ENCODE measurements around the gene TSHZ2.

Gene TSHZ2

DNA sequence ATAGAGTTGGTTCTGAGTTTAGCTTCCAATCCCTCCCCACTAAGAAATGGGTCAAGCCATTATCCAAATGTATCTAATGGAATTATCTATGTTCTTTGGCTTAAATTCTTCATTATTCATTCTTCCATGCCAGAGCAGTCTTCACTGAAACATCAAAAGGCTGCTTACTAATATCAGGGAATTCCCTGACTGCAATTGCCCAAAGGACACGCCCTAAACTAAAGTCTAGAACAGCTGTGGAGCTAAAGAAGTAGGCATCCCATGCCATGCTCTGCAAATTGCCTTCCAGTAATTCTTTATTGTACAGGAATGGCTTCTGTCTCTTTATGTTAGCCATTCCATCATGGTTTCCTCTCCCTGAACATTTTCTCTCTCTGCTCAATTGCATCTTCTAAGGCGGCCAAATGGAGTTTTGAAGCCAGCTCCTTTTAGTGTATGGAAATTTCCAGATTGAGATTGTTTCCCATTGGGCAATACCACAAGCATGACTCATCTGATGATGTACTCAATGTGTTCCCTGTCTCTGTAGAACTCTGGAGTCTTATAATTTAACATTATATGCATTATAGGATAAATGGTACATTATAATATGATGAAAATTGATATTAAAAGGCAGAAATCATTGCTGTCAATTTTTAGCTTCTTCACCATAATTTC lies 28.8 kb upstream of the TSHZ2 start:
- Histone ChIP-seq H3K27me3 (no peaks in the 10 kb centered on the region), H3K36me3 (no peaks in the 10 kb centered on the region), H3K9me3 (no peaks in the 10 kb centered on the region), H3K4me3 (ENCODE audit: low read depth, low read length) (no peak overlapping the region), H3K4me1 (no peaks in the 10 kb centered on the region; the same call in 1 of the 2 replicates)
- TF ChIP-seq CTCF (IDR thresholded peaks at IDR 0.05; ENCODE audit: low read depth, low read length): no peak
- no peak for DNase-seq

GRCh38 chr20:52945268-52945667 lies 26.9 kb upstream of the TSHZ2 start:
- Histone ChIP-seq H3K9me3 (no peaks in the 10 kb centered on the region), H3K4me3 (ENCODE audit: low read depth, low read length) (no peak overlapping the region)
- no peak for TF ChIP-seq CTCF (IDR thresholded peaks at IDR 0.05; ENCODE audit: low read depth, low read length)

DNA sequence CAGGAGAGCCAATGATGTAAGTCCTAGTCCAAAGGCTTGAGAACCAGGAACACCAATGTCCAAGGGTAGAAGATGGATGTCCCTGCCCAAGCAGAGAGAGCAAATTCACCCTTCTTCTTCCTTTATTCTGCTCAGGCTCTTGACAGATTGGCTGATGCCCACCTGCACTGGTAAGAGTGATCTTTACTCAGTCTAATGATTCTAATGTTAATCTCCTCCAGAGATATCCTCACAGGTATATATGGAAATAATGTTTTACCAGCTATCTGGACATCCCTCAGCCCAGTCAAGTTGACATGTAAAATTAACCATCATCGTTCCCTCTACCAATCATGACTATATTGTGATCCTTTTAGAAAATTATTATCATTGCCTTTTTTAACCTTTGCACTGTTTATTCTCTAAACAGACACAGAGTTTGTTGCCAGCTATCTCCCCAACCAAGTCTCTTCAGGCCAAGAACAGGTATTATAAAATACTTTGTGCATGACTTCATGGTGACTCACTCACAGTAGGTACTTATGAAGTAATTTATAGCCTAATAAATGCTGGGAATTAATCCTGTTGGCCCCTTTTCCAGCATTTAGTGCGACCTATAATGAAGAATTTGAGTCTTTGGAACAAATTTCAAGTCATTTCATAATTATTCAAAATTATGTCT lies 26.2 kb upstream of the TSHZ2 start:
- Histone ChIP-seq H3K4me1 (no peaks in the 10 kb centered on the region), H3K36me3 (no peaks in the 10 kb centered on the region)
- TF ChIP-seq CTCF (IDR thresholded peaks at IDR 0.05; ENCODE audit: low read depth, low read length): no peak

More at GRCh38 chr20:52945268-52945667, 26.9 kb upstream of the TSHZ2 start:
- DNase-seq: no peak
- no peaks in the 10 kb centered on the region for H3K36me3 ChIP-seq
- H3K4me1 ChIP-seq: no peaks in the 10 kb centered on the region
- no peaks in the 10 kb centered on the region for H3K27me3 ChIP-seq

GRCh38 chr20:52948491-52948890 lies 23.7 kb upstream of the TSHZ2 start:
- H3K4me3 ChIP-seq (ENCODE audit: low read depth, low read length): no peak overlapping the region
- H3K9me3 ChIP-seq: no peaks in the 10 kb centered on the region
- H3K27me3 ChIP-seq: no peaks in the 10 kb centered on the region
- no peaks in the 10 kb centered on the region for H3K4me1 ChIP-seq
- H3K36me3 ChIP-seq: no peaks in the 10 kb centered on the region
- no peak for DNase-seq
- TF ChIP-seq CTCF (IDR thresholded peaks at IDR 0.05; ENCODE audit: low read depth, low read length): no peak

More for the DNA sequence above, 26.2 kb upstream of the TSHZ2 start:
- no peak overlapping the region for H3K4me3 ChIP-seq (ENCODE audit: low read depth, low read length)
- H3K27me3 ChIP-seq: no peaks in the 10 kb centered on the region
- no peak for DNase-seq
- H3K9me3 ChIP-seq: no peaks in the 10 kb centered on the region

GRCh38 chr20:52953020-52953419 lies 19.1 kb upstream of the TSHZ2 start:
- no peak for TF ChIP-seq CTCF (IDR thresholded peaks at IDR 0.05; ENCODE audit: low read depth, low read length)
- no peak for DNase-seq
- H3K4me1 ChIP-seq: peaks cover 4% of the 10 kb centered on the region
- H3K27me3 ChIP-seq: no peaks in the 10 kb centered on the region
- H3K4me3 ChIP-seq (ENCODE audit: low read depth, low read length): no peak overlapping the region
- no peaks in the 10 kb centered on the region for H3K9me3 ChIP-seq
- no peaks in the 10 kb centered on the region for H3K36me3 ChIP-seq

DNA sequence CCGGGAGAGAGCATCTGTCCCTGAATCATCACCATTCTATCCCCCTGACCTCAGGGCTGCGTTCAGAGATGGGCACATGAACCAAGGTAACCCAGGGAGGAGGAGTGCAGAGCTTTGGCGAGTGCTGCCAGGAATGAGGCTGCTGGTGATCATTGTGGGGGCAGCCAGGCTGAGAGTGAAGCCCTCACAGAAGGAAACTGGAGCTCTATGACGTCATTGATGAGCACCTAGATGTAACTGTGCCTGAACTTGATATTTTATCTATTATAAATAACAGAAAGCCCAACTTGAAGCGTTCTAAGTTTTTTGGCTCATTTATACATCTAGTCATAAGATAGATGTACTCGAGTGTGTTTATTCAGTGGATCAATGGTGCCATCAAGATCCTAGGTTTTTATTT lies 17.3 kb upstream of the TSHZ2 start:
- TF ChIP-seq CTCF (IDR thresholded peaks at IDR 0.05; ENCODE audit: low read depth, low read length): no peak
- DNase-seq: no peak

More for the DNA sequence above, 17.3 kb upstream of the TSHZ2 start:
- no peaks in the 10 kb centered on the region for H3K9me3 ChIP-seq
- H3K4me1 ChIP-seq: peaks cover 19% of the 10 kb centered on the region
- H3K4me3 ChIP-seq (ENCODE audit: low read depth, low read length): no peak overlapping the region
- H3K36me3 ChIP-seq: no peaks in the 10 kb centered on the region
- H3K27me3 ChIP-seq: no peaks in the 10 kb centered on the region
